NCI-H2081 (cell line): Measurements from ENCODE around the gene DEPDC5.

Experiments used
- DNase-seq, 2 experiments: peaks; one replicate each; lab custom pipeline; 2025; lab: John Stamatoyannopoulos, UW

DEPDC5 gene

DNA sequence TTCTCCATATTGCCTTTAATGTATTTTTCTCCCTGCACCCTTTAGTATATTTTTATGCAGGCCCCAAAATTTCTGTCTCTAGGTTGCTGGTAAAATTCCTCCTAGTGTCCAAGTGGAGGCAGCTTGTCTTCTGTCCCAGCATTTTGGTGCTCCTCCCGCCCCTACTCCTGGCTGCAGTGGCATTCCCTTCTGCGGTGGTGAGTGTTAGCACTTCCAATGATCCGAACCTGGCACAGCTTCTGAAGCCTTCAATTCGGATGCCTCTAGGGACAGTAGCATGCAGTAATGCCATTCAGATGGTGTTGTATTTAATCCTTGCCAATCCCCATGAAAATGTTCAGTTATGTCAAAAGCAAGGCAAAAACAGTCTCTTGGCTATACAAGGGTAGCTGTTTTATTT lies 196.4 kb downstream of the DEPDC5 start:
- no peak for DNase-seq

DNA sequence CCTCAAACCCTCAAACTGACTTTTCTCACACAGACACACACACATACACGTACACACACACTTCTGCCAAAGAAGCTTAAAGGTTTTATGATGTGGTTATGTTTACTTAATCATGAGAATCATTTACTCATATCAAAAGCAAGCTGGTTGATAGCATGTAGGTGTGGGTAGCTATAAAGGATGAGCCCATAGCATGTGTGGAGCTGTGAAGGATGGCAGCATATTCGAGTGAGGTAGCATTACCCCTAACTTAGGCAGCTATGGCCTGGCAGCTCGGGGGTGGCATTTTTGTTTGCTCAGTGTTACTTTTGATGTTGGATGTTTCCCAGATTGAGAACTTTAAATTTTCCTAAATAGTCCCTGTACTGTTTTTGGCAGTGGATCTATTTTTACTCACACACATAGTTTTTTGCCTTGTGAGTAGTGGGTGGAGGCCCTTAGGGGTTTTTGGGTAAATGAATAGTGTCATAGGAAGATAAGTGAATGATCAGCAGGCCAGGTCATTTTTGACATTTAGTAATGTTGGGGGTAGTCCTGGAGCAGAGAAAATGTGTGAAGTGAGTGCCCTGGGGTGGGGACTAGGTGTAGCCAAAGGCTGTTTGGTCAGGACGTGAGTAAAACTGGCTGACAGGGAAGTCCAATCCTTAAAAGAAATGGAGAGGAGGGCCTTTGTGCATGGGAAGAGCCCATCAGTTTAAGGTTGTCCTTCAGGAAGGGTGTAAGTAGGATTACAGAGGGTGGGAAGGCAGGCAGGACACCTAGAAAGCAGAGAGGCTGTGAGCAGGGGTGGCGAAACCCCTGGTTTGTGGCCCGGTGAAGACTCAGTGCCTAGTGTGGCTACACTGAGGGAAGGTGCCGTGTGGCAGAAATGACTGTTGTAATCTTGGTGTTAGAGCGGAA lies 197.6 kb downstream of the DEPDC5 start:
- no peak for DNase-seq

DNA sequence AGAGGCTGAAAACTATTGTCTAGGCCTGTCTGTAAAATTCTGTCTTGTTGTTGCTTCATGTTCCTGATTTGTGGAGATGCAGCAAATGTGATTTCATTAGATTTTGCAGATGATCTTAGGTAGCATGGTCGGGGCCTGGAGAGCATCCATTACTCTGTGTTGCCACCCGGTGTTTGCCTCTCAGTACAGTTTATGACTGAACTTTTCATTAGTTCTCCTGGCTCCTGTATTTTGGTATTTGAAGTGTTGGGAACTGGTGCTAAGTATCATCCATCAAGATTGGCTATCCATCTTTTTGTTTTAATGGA lies 198.2 kb downstream of the DEPDC5 start:
- no peak for DNase-seq

DNA sequence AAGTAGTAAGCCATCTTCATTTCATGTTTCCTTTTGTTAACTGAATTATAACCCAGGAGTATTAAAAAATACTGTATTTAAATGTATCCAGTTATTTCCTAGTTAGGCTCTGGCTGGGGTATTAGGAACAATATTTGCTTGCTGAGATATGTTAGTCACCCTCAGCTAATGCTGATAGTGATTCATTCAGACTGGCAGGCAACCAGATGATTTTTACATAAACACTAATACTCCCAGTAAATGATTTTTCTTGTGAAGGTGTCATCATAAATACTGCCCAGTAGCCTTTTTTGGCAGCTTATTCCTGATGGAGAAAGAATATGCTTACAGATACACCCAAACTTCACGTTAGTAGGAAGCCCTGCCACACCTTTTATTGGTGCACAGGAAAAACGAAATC lies 198.7 kb downstream of the DEPDC5 start:
- DNase-seq = no peak

DNA sequence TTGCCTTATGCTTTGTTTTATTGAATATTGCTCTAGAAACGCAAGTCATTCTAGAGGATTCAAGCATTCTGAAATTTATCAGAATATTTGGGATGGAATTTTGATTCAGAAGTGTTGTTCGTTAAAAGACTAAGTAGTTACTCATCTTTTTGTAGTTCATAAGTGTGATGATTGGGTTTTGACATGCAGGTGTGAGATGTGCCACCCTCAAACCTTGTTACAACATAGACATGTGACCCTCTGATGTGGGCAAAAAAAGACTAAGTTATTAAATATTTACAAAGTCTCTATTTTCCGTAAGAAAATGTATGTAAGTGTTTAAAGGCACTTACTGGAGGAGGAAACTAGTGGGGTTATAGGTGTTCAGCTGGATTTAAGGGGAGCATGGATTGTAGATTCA lies 199.4 kb downstream of the DEPDC5 start:
- no peak for DNase-seq

DNA sequence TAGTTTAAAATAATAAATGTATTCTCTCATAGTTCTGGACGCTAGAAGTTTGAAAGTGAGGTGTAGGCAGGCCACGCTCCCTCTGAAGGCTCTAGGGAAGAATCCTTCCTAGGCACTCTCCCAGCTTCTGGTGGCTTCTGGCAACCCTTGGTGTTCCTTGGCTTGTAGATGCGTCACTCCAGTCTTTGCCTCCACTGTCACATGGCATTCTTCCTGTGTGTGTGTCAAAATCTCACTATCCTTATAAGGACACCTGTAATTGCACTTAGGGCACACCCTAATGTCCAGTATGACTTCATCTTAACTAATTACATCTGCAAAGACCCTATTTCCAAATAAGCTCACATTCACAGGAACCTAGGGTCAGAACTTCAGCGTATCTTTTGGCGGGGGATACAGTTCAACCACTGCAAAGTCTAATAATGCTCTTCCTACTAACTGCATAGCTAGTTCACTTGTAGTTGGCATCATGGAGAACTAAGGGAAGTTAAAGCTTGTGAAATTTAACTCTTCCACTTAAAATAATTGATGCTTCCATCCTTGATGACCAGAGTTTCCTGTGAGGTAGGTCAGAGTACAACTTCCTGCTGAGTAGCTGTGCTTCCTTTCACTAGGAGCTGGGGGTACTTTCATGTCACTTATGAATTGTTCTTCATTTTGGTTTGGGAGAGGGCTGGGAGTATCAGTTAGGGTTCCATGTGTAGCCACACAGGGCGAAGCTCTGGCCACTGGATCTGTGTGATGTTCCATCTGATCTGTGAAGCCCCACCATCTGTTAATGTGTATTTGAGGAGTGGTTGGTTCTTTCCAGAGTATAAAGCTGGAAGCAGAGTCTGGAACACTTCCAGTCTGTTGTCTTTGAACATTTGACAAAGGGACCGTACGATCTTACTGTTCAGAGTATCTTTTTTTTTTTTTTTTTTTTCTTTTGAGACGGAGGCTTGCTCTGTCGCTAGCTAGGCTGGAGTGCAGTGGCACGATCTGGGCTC lies 201.0 kb downstream of the DEPDC5 start:
- DNase-seq = no peak

DNA sequence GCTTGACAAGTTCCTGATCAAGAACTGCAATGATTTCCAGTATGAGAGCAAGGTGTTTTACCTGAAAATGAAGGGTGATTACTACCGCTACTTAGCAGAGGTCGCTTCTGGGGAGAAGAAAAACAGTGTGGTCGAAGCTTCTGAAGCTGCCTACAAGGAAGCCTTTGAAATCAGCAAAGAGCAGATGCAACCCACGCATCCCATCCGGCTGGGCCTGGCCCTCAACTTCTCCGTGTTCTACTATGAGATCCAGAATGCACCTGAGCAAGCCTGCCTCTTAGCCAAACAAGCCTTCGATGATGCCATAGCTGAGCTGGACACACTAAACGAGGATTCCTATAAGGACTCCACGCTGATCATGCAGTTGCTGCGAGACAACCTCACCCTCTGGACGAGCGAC lies 202.5 kb downstream of the DEPDC5 start:
- DNase-seq = no peak
